Hair follicular keratinocyte (primary cell): ENCODE results near the gene RFC1. TPM values are rescaled to one million over a fixed set of nuclear protein-coding genes. Genes with fewer than 3 reads are reported as not detected.

ENCODE experiments used
- total RNA-seq: library from RNA; depleted of rRNA; stranded (reverse); fragments of >200 nt; gene quantifications from 2 replicates; pipeline ENCODE4 v1.2.3, GENCODE V29; 2015

Gene RFC1, protein sequence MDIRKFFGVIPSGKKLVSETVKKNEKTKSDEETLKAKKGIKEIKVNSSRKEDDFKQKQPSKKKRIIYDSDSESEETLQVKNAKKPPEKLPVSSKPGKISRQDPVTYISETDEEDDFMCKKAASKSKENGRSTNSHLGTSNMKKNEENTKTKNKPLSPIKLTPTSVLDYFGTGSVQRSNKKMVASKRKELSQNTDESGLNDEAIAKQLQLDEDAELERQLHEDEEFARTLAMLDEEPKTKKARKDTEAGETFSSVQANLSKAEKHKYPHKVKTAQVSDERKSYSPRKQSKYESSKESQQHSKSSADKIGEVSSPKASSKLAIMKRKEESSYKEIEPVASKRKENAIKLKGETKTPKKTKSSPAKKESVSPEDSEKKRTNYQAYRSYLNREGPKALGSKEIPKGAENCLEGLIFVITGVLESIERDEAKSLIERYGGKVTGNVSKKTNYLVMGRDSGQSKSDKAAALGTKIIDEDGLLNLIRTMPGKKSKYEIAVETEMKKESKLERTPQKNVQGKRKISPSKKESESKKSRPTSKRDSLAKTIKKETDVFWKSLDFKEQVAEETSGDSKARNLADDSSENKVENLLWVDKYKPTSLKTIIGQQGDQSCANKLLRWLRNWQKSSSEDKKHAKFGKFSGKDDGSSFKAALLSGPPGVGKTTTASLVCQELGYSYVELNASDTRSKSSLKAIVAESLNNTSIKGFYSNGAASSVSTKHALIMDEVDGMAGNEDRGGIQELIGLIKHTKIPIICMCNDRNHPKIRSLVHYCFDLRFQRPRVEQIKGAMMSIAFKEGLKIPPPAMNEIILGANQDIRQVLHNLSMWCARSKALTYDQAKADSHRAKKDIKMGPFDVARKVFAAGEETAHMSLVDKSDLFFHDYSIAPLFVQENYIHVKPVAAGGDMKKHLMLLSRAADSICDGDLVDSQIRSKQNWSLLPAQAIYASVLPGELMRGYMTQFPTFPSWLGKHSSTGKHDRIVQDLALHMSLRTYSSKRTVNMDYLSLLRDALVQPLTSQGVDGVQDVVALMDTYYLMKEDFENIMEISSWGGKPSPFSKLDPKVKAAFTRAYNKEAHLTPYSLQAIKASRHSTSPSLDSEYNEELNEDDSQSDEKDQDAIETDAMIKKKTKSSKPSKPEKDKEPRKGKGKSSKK
- total RNA-seq: 27.2 and 36.5 TPM in 2 replicates

DNA sequence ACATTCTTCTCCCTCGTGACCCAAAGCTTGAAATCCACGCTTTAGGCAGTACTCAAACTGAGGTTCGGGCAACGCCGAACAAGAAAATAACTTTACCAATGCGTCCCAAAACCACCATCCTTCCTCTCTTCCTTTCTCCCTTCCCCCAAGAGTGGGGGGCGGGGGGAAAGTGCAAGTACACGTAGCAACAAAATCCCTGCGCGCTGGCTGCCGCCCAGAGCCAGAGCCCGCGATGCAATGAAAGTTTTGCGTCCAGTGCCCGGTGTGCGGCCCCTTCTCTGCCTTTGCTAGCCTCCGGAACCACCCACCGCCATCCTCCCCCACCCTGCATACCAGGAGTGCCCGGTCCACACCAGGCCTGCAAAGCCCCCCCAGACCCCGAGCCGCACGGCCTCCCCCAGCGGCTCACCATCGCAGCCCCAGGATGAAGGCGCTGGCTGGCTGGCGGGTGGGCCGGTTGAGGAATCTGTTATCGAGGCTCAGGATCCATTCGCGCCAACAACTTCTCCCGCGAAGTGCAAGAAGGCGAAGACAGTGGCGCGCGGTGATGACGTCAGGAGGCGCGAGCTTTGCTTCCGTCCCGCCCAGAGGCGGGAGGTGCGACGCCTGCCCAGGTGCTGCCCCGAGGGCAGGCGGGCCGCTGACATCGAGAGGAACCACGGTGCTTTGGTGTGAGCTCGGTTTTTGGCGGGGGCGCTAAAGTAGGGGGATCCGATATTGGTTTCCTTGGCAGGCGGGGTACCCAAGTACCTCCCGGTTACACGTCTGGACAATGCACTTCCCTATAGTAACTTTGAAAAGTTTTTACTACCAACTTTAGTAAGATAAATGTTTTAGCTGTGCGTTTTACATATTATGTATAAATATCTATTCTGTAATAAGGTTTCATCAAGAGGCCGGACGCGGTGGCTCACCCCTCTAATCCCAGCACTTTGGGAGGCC, at the start of gene RFC1:
Gene RFC1 (minus strand): TSS at position 533 of the 942 bp plus-strand sequence. CDS start 121 bp downstream, at position 412.

DNA sequence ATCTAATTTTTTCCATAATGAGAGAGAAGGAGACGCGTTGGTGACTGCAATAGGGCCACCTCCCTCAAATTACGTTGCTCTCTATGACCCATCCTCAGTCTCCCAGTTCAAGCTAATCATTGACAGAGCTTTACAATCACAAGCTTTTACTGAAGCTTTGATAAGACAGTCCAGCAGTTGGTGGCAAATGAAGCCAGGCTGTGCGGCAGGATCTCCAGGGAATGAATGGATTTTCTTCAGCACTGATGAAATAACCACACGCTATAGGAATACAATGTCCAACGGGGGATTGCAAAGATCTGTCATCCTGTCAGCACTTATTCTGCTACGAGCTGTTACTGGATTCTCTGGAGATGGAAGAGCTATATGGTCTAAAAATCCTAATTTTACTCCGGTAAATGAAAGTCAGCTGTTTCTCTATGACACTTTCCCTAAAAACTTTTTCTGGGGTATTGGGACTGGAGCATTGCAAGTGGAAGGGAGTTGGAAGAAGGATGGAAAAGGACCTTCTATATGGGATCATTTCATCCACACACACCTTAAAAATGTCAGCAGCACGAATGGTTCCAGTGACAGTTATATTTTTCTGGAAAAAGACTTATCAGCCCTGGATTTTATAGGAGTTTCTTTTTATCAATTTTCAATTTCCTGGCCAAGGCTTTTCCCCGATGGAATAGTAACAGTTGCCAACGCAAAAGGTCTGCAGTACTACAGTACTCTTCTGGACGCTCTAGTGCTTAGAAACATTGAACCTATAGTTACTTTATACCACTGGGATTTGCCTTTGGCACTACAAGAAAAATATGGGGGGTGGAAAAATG, 40.8 kb upstream of the RFC1 start, which contains the start of gene KLB:
Gene KLB (plus strand): TSS at position 168 of the 821 bp plus-strand sequence. CDS start 20 bp downstream, at position 188.

Other genes starting within 250 kb of the RFC1 start
- 8.0 and 10.4 TPM in 2 replicates for gene WDR19, start 183.8 kb downstream of the RFC1 start, total RNA-seq
- gene KLB, start 40.6 kb upstream of the RFC1 start, total RNA-seq: 0.08 TPM in 1 of 2 replicates, not detected in the other
- 4,388 and 5,094 TPM in 2 replicates for gene RPL9, start 92.6 kb upstream of the RFC1 start, total RNA-seq
- 14.3 and 14.6 TPM in 2 replicates for gene LIAS, start 92.7 kb upstream of the RFC1 start, total RNA-seq
- 31.9 and 45.1 TPM in 2 replicates for gene UGDH, start 161.1 kb upstream of the RFC1 start, total RNA-seq